ENCODE measurements around the gene RNF10.
"Not testable (repeated sequence)": the region's sequence is repeated elsewhere in the genome, so short reads cannot be mapped to it uniquely, and the experiment has no call there.

RNF10 gene

DNA sequence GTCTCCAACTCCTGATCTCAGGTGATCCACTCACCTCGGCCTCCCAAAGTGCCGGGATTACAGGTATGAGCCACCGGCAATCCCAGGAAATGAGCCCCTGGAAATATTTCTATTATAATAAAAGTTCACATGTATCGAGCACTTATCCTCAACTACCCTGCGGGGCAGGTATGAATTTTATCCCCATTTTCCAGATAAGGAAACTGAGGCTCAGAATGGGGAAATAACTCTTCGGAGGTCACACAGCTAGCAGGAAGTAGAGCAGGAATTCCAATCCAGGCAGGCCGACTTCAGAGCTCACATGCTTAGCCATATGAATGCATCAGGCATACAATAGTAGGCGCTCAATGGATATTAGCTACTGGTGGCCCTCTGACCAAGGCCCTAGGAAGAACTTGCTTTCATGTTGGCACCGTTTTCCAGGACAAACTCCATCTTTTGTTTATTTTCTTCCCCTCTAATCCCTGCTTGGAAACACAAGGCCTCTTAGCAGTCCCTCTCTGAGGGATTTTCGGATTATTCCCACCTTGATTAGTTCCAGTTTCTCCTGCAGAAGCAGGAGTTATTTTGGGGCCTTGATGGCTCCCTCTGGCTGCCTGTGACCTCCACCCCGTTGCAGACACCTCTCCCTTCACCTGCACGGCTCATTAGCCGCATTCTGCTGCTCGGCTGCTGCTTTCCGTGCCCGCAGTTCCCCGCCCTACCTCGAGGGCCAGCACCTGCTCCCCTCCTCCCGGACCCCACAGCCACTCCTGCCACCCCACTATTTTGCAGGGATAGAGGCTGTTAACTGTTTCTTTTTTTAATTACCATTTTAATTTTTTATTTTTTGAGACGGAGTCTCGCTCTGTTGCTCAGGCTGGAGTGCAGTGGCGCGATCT lies 65.8 kb downstream of the RNF10 start:
- Histone ChIP-seq H3K4me3 (ENCODE audit: low read depth in 1 of 5, low read length in 5 of 5) (no peak overlapping the region), H3K9me3 (ENCODE audit: control insufficient read depth in 5 of 5, low read length in 5 of 5) (no peaks in the 10 kb centered on the region), H3K4me1 (ENCODE audit: control insufficient read depth in 5 of 5, insufficient read depth in 5 of 5, low read length in 5 of 5) (peaks cover 0 to 7% (median 0%) of the 10 kb centered on the region in 5 donors), H3K9ac (ENCODE audit: low read length in 5 of 5) (no peak overlapping the region), H3K27ac (ENCODE audit: low read depth, low read length) (no peak overlapping the region), H3K36me3 (ENCODE audit: control insufficient read depth in 5 of 5, insufficient read depth in 5 of 5, low read length in 5 of 5) (no peaks in the 10 kb centered on the region), H3K27me3 (ENCODE audit: control insufficient read depth in 5 of 5, insufficient read depth in 4 of 5, low read length in 5 of 5) (peaks cover 0 to 19% (median 9%) of the 10 kb centered on the region in 5 donors)

- H3K27me3 ChIP-seq (ENCODE audit: control insufficient read depth in 5 of 5, insufficient read depth in 4 of 5, low read length in 5 of 5) = peaks cover 0 to 14% (median 9%) of the 10 kb centered on the region in 5 donors
- H3K9me3 ChIP-seq (ENCODE audit: control insufficient read depth in 5 of 5, low read length in 5 of 5); H3K4me1 ChIP-seq (ENCODE audit: control insufficient read depth in 5 of 5, insufficient read depth in 5 of 5, low read length in 5 of 5); H3K4me3 ChIP-seq (ENCODE audit: low read depth in 1 of 5, low read length in 5 of 5); H3K9ac ChIP-seq (ENCODE audit: low read length in 5 of 5); H3K27ac ChIP-seq (ENCODE audit: low read depth, low read length); H3K36me3 ChIP-seq (ENCODE audit: control insufficient read depth in 5 of 5, insufficient read depth in 5 of 5, low read length in 5 of 5): not testable (repeated sequence)
These were observed 68.3 kb downstream of the RNF10 start for GRCh38 chr12:120602416-120602815.

DNA sequence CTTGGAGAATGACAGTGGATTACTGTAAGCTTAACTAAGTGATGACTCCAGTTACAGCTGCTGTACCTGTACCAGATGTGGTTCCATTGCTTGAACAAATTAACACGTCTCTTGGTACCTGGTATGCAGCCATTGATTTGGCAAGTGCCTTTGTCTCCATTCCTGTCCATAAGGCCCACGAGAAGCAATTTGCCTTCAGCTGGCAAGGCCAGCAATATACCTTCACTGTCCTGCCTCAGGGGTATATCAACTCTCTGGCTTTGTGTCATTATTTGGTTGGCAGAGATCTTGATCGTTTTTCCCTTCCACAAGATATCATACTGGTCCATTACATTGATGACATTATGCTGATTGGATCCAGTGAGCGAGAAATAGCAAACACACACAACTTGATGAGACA lies 76.4 kb downstream of the RNF10 start:
- Histone ChIP-seq H3K9ac (ENCODE audit: low read length in 5 of 5) (no peak overlapping the region), H3K9me3 (ENCODE audit: control insufficient read depth in 5 of 5, low read length in 5 of 5) (no peaks in the 10 kb centered on the region), H3K4me3 (ENCODE audit: low read depth in 1 of 5, low read length in 5 of 5) (no peak overlapping the region), H3K27me3 (ENCODE audit: control insufficient read depth in 5 of 5, insufficient read depth in 4 of 5, low read length in 5 of 5) (peaks cover 0 to 5% (median 0%) of the 10 kb centered on the region in 5 donors), H3K27ac (ENCODE audit: low read depth, low read length) (no peak overlapping the region), H3K4me1 (ENCODE audit: control insufficient read depth in 5 of 5, insufficient read depth in 5 of 5, low read length in 5 of 5) (no peaks in the 10 kb centered on the region), H3K36me3 (ENCODE audit: control insufficient read depth in 5 of 5, insufficient read depth in 5 of 5, low read length in 5 of 5) (no peaks in the 10 kb centered on the region)

- H3K27me3 ChIP-seq (ENCODE audit: control insufficient read depth in 5 of 5, insufficient read depth in 4 of 5, low read length in 5 of 5); H3K27ac ChIP-seq (ENCODE audit: low read depth, low read length); H3K36me3 ChIP-seq (ENCODE audit: control insufficient read depth in 5 of 5, insufficient read depth in 5 of 5, low read length in 5 of 5); H3K4me1 ChIP-seq (ENCODE audit: control insufficient read depth in 5 of 5, insufficient read depth in 5 of 5, low read length in 5 of 5); H3K9me3 ChIP-seq (ENCODE audit: control insufficient read depth in 5 of 5, low read length in 5 of 5); H3K9ac ChIP-seq (ENCODE audit: low read length in 5 of 5); H3K4me3 ChIP-seq (ENCODE audit: low read depth in 1 of 5, low read length in 5 of 5): not testable (repeated sequence)
These were observed 77.4 kb downstream of the RNF10 start for GRCh38 chr12:120611534-120611933.

DNA sequence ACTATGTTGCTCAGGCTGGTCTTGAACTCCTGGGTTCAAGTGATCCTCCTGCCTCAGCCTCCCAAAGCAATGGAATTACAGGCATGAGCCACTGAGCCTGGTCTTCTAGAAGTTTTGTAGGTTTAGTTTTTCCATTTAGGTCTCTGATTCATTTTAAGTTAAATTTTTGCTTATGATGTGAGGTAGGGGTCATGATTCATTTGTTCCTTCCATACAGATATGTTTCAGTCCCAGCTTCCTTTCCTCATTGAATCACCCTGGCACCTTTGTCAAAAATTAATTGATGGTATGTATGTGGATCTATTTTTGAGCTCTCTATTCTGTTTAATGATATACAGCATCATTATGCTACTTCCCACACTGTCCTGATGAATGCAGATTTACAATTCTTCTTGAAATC lies 80.7 kb downstream of the RNF10 start:
- Histone ChIP-seq H3K27ac (ENCODE audit: low read depth, low read length) (no peak overlapping the region), H3K9ac (ENCODE audit: low read length in 5 of 5) (no peak overlapping the region), H3K36me3 (ENCODE audit: control insufficient read depth in 5 of 5, insufficient read depth in 5 of 5, low read length in 5 of 5) (no peaks in the 10 kb centered on the region), H3K4me3 (ENCODE audit: low read depth in 1 of 5, low read length in 5 of 5) (no peak overlapping the region), H3K4me1 (ENCODE audit: control insufficient read depth in 5 of 5, insufficient read depth in 5 of 5, low read length in 5 of 5) (no peaks in the 10 kb centered on the region), H3K9me3 (ENCODE audit: control insufficient read depth in 5 of 5, low read length in 5 of 5) (peaks cover 0 to 3% (median 0%) of the 10 kb centered on the region in 5 donors), H3K27me3 (ENCODE audit: control insufficient read depth in 5 of 5, insufficient read depth in 4 of 5, low read length in 5 of 5) (peaks cover 13 to 17% (median 15%) of the 10 kb centered on the region in 5 donors)

- H3K4me1 ChIP-seq (ENCODE audit: control insufficient read depth in 5 of 5, insufficient read depth in 5 of 5, low read length in 5 of 5); H3K9ac ChIP-seq (ENCODE audit: low read length in 5 of 5); H3K9me3 ChIP-seq (ENCODE audit: control insufficient read depth in 5 of 5, low read length in 5 of 5); H3K36me3 ChIP-seq (ENCODE audit: control insufficient read depth in 5 of 5, insufficient read depth in 5 of 5, low read length in 5 of 5); H3K4me3 ChIP-seq (ENCODE audit: low read depth in 1 of 5, low read length in 5 of 5); H3K27ac ChIP-seq (ENCODE audit: low read depth, low read length): not testable (repeated sequence)
- peaks cover 16 to 28% (median 19%) of the 10 kb centered on the region in 5 donors for H3K27me3 ChIP-seq (ENCODE audit: control insufficient read depth in 5 of 5, insufficient read depth in 4 of 5, low read length in 5 of 5)
These were observed 83.0 kb downstream of the RNF10 start for GRCh38 chr12:120617193-120617592.

DNA sequence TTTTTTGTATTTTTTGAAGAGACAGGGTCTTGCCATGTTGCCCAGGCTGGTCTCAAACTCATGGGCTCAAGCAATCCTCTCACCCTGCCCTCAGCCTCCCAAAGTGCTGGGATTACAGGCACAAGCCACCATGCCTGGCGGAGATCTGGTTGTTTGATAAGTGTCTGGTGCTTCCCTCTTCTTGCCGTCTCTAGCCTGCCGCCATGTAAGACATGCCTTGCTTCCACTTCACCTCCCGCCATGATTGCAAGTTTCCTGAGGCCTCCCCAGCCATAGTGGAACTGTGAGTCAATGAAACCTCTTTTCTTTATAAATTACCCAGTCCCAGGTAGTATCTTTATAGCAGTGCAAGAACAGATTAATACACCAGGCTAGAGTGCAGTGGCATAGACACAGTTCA lies 83.6 kb downstream of the RNF10 start:
- H3K9me3 ChIP-seq (ENCODE audit: control insufficient read depth in 5 of 5, low read length in 5 of 5); H3K9ac ChIP-seq (ENCODE audit: low read length in 5 of 5); H3K4me1 ChIP-seq (ENCODE audit: control insufficient read depth in 5 of 5, insufficient read depth in 5 of 5, low read length in 5 of 5); H3K4me3 ChIP-seq (ENCODE audit: low read depth in 1 of 5, low read length in 5 of 5); H3K27ac ChIP-seq (ENCODE audit: low read depth, low read length); H3K36me3 ChIP-seq (ENCODE audit: control insufficient read depth in 5 of 5, insufficient read depth in 5 of 5, low read length in 5 of 5): not testable (repeated sequence)
- H3K27me3 ChIP-seq (ENCODE audit: control insufficient read depth in 5 of 5, insufficient read depth in 4 of 5, low read length in 5 of 5) = peaks cover 16 to 28% (median 19%) of the 10 kb centered on the region in 5 donors

- no peaks in the 10 kb centered on the region for H3K4me1 ChIP-seq (ENCODE audit: control insufficient read depth in 5 of 5, insufficient read depth in 5 of 5, low read length in 5 of 5)
- H3K4me3 ChIP-seq (ENCODE audit: low read depth in 1 of 5, low read length in 5 of 5) = no peak overlapping the region
- no peak overlapping the region for H3K9ac ChIP-seq (ENCODE audit: low read length in 5 of 5)
- no peak overlapping the region for H3K27ac ChIP-seq (ENCODE audit: low read depth, low read length)
- peaks cover 0 to 3% (median 0%) of the 10 kb centered on the region in 5 donors for H3K9me3 ChIP-seq (ENCODE audit: control insufficient read depth in 5 of 5, low read length in 5 of 5)
- H3K27me3 ChIP-seq (ENCODE audit: control insufficient read depth in 5 of 5, insufficient read depth in 4 of 5, low read length in 5 of 5) = peaks cover 16 to 28% (median 19%) of the 10 kb centered on the region in 5 donors
- H3K36me3 ChIP-seq (ENCODE audit: control insufficient read depth in 5 of 5, insufficient read depth in 5 of 5, low read length in 5 of 5) = no peaks in the 10 kb centered on the region
These were observed 84.9 kb downstream of the RNF10 start for GRCh38 chr12:120618954-120619615.

- no peak overlapping the region for H3K27ac ChIP-seq (ENCODE audit: low read depth, low read length)
- H3K9ac ChIP-seq (ENCODE audit: low read length in 5 of 5) = no peak overlapping the region
- peaks cover 16 to 28% (median 19%) of the 10 kb centered on the region in 5 donors for H3K27me3 ChIP-seq (ENCODE audit: control insufficient read depth in 5 of 5, insufficient read depth in 4 of 5, low read length in 5 of 5)
- H3K9me3 ChIP-seq (ENCODE audit: control insufficient read depth in 5 of 5, low read length in 5 of 5) = peaks cover 0 to 3% (median 0%) of the 10 kb centered on the region in 5 donors
- no peaks in the 10 kb centered on the region for H3K36me3 ChIP-seq (ENCODE audit: control insufficient read depth in 5 of 5, insufficient read depth in 5 of 5, low read length in 5 of 5)
- H3K4me3 ChIP-seq (ENCODE audit: low read depth in 1 of 5, low read length in 5 of 5) = no peak overlapping the region
- no peaks in the 10 kb centered on the region for H3K4me1 ChIP-seq (ENCODE audit: control insufficient read depth in 5 of 5, insufficient read depth in 5 of 5, low read length in 5 of 5)
These were observed 86.5 kb downstream of the RNF10 start for GRCh38 chr12:120620624-120621023.
